OCI-LY1 (cell line): ENCODE measurements around the gene GMPPB.

Source experiments
- H2AFZ ChIP-seq: fragments of 200-600 bp; sonication (generic), shearing (Covaris generic); 2 replicates; pipeline ENCODE4 v1.6.0; 2014; ENCODE audit warnings: antibody characterized with exemption, mild to moderate bottlenecking, low read length
- H3F3A ChIP-seq: fragments of 200-600 bp; sonication (generic), shearing (Covaris generic); 2 replicates; pipeline ENCODE4 v1.6.0; 2014; ENCODE audit warnings: mild to moderate bottlenecking, antibody characterized with exemption, low read length, moderate library complexity; ENCODE audit not compliant: insufficient read depth
- H3K27ac ChIP-seq: fragments of 200-600 bp; sonication (generic); 2 replicates; pipeline ENCODE4 v1.5.1; 2014; ENCODE audit warnings: low read length, mixed run types, mild to moderate bottlenecking, low read depth; ENCODE audit not compliant: poor library complexity, severe bottlenecking
- H3K27me3 ChIP-seq: fragments of 200-600 bp; sonication (generic); 2 replicates; pipeline ENCODE4 v1.6.0; 2014; ENCODE audit warnings: antibody characterized with exemption, mild to moderate bottlenecking, low read length, moderate library complexity; ENCODE audit not compliant: insufficient read depth
- H3K36me3 ChIP-seq: fragments of 200-600 bp; sonication (generic); 2 replicates; pipeline ENCODE4 v1.6.1; 2014; ENCODE audit warnings: mild to moderate bottlenecking, antibody characterized with exemption, low read length, moderate library complexity, mixed read lengths; ENCODE audit not compliant: insufficient read depth
- H3K4me1 ChIP-seq: fragments of 200-600 bp; sonication (generic); 2 replicates; pipeline ENCODE4 v1.5.1; 2014; ENCODE audit warnings: mild to moderate bottlenecking, low read length, moderate library complexity; ENCODE audit not compliant: insufficient read depth, severe bottlenecking
- H3K4me2 ChIP-seq: fragments of 200-600 bp; sonication (generic), shearing (Covaris generic); 2 replicates; pipeline ENCODE4 v1.6.1; 2014; ENCODE audit warnings: low read length
- H3K4me3 ChIP-seq: fragments of 200-600 bp; sonication (generic); 2 replicates; pipeline ENCODE4 v1.5.1; 2014; ENCODE audit warnings: low read length, low read depth, mild to moderate bottlenecking, mixed read lengths; ENCODE audit not compliant: poor library complexity, severe bottlenecking
- H3K79me2 ChIP-seq: fragments of 200-600 bp; shearing (Covaris generic); 2 replicates; pipeline ENCODE4 v1.6.1; 2016; ENCODE audit warnings: mixed run types, low read length, mixed read lengths; ENCODE audit not compliant: insufficient read depth
- H3K9ac ChIP-seq: fragments of 200-600 bp; sonication (generic), shearing (Covaris generic); 2 replicates; pipeline ENCODE4 v1.6.1; 2014; ENCODE audit warnings: mild to moderate bottlenecking, low read length, mixed read lengths
- H3K9me2 ChIP-seq: fragments of 200-600 bp; sonication (generic), shearing (Covaris generic); 2 replicates; pipeline ENCODE4 v1.6.1; 2014; ENCODE audit warnings: low read depth, mild to moderate bottlenecking, low read length, mixed read lengths
- H3K9me3 ChIP-seq: fragments of 200-600 bp; shearing (Covaris generic); 2 replicates; pipeline ENCODE4 v1.6.1; 2014; ENCODE audit warnings: low read length, mixed read lengths
- H4K20me1 ChIP-seq: fragments of 200-600 bp; sonication (generic), shearing (Covaris generic); 2 replicates; pipeline ENCODE4 v1.6.0; 2016; ENCODE audit warnings: mild to moderate bottlenecking, low read length; ENCODE audit not compliant: insufficient read depth
- CTCF ChIP-seq: fragments of 200-600 bp; sonication (generic), shearing (Covaris generic); IDR thresholded peaks from 2 replicates; pipeline ENCODE4 v1.5.1; 2017; ENCODE audit warnings: mild to moderate bottlenecking, antibody characterized with exemption, low read length, moderate library complexity, mixed read lengths
- EZH2 ChIP-seq: fragments of 200-600 bp; sonication (generic), shearing (Covaris generic); IDR thresholded peaks from 2 replicates; pipeline ENCODE4 v1.8.0; 2017; ENCODE audit warnings: borderline replicate concordance, mixed run types, mild to moderate bottlenecking, antibody characterized with exemption, low read length, moderate library complexity, mixed read lengths

GMPPB gene

GRCh38 chr3:49671291-49672288, 52.2 kb downstream of the GMPPB start:
- H2AFZ ChIP-seq: no peak overlapping the region
- H3K27ac ChIP-seq: peak overlapping the region; percentile 34
- no peaks in the 10 kb centered on the region for H3K9me3 ChIP-seq
- H3K4me2 ChIP-seq: no peak overlapping the region; the same call in 1 of the 2 replicates
- H3K79me2 ChIP-seq: no peaks in the 10 kb centered on the region
- no peaks in the 10 kb centered on the region for H4K20me1 ChIP-seq
- no peaks in the 10 kb centered on the region for H3F3A ChIP-seq
- no peaks in the 10 kb centered on the region for H3K27me3 ChIP-seq
- peaks cover 10% of the 10 kb centered on the region; the same call in 1 of the 2 replicates for H3K36me3 ChIP-seq
- peaks cover 20% of the 10 kb centered on the region for H3K4me1 ChIP-seq
- H3K9ac ChIP-seq: no peak overlapping the region
- no peak overlapping the region for H3K4me3 ChIP-seq
- no peak for TF ChIP-seq EZH2
- TF ChIP-seq CTCF: peak; percentile 85
- H3K9me2 ChIP-seq: no peaks in the 10 kb centered on the region

GRCh38 chr3:49670940-49671290, 52.8 kb downstream of the GMPPB start:
- no peak overlapping the region for H3K9ac ChIP-seq
- no peak overlapping the region for H3K4me2 ChIP-seq
- H2AFZ ChIP-seq: no peak overlapping the region

More at GRCh38 chr3:49670940-49671290, 52.8 kb downstream of the GMPPB start:
- TF ChIP-seq CTCF: no peak
- no peak for TF ChIP-seq EZH2
- Histone ChIP-seq H3K27ac (no peak overlapping the region), H4K20me1 (no peaks in the 10 kb centered on the region), H3F3A (no peaks in the 10 kb centered on the region), H3K36me3 (peaks cover 3% of the 10 kb centered on the region; the same call in 1 of the 2 replicates), H3K4me3 (no peak overlapping the region), H3K9me3 (no peaks in the 10 kb centered on the region), H3K27me3 (no peaks in the 10 kb centered on the region), H3K79me2 (no peaks in the 10 kb centered on the region), H3K4me1 (peaks cover 20% of the 10 kb centered on the region), H3K9me2 (no peaks in the 10 kb centered on the region)
